Right hindlimb (tissue), 1 donor: ENCODE data around the gene PAK3.
A peak's percentile ranks its signal among the peaks of the same experiment; 100 is the strongest.

ENCODE experiments used
- DNase-seq: peaks from one replicate; pipeline ENCODE4 v3.0.0-alpha.2; 2018

The PAK3 gene

DNA sequence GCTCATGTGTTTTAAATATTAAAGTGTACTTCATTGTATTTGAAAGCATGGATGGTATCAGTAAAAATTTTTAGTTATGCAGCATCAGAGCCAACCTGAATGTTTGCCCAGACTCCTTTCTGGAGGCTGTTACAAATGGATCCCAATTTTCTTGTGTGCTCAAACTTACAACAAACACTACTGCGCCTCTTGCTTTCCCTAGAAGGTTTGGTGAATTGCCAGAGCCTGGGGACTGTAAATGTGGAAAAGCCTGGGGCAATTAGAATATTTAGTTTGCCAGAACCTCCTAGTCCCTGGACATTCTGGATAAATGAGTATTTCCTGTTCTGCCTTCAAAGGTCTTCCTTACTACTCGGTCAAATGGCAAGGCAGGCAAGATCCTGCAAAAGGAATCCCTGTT, 169.5 kb downstream of the PAK3 start:
- DNase-seq, result no peak

DNA sequence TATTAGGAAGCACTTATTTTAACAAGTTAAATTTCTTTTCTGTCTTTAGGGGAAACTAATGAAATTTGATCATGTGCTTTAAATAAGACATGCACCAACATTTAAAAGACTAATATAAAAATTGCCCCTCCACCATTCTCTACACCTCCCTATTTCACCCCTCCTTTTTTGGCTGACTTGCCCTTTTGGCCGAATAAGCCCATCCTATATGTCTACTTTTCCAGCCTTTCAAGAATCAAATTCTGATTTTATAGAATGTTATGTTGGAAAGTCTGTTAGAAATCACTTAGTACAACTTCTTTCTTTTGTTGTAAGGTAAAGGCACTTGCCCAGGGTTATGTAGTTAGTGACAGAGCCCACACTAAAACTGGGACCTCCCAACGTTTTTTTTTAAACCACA, 172.5 kb downstream of the PAK3 start:
- DNase-seq, result no peak

DNA sequence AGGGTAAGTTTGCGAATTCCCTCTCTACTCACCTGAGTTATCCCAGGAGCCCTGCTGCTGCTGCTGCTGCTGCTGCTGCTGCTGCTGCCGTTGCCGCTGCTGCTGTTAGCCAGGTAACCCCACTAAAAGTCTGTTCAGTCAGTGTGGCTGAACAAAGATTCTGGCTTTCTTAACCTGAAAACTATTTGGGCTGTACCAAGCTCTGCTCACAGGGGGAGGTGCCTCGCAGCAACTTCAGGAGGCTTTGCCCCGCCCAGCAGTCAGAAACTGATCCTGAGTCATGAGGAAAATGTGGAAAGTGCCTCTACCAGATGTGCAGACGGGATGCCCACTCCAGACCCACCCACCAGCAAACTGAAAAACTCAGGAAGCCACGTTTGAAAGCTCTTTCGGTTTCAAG, 174.3 kb downstream of the PAK3 start, which contains the start of gene CAPN6:
CAPN6 (minus strand) TSS at position 145 of the 400 bp plus-strand sequence. CDS start 6,547 bp downstream, outside the sequence.
- DNase-seq, result peak; percentile 78
